MCF 10A (cell line): Measurements from ENCODE around the gene TMEM184B. TPM values are rescaled to one million over a fixed set of nuclear protein-coding genes. Genes with fewer than 3 reads are reported as not detected.

Experiments
- BruUV-seq: library from RNA; stranded (reverse); fragments of 400-500 nt; replicated peaks from 2 replicates; lab custom pipeline; 2021; lab: Mats Ljungman, UMichigan
- CTCF ChIA-PET: fragments of 300-600 bp; sonication (Branson Sonifier 250); formaldehyde crosslinking; extraction: SDS; loops from one replicate; lab custom pipeline; 2021; ENCODE audit warnings: antibody characterized with exemption, inconsistent platforms; lab: Yijun Ruan, JAX
- POLR2A ChIA-PET: fragments of 300-600, 350-650 bp; sonication (Branson Sonifier 250); formaldehyde crosslinking; extraction: SDS; loops from one replicate; lab custom pipeline; 2020; ENCODE audit warnings: antibody characterized with exemption, inconsistent platforms; lab: Yijun Ruan, JAX
- DNase-seq: peaks from one replicate; pipeline ENCODE4 v3.0.0-alpha.2; 2018; ENCODE audit not compliant: unreplicated experiment
- H3K27ac Mint-ChIP-seq: one replicate; pipeline ENCODE4 v1.8.0; 2022; ENCODE audit warnings: mild to moderate bottlenecking, low read depth, mixed read lengths; ENCODE audit not compliant: unreplicated experiment
- H3K27me3 Mint-ChIP-seq: one replicate; pipeline ENCODE4 v1.8.0; 2022; ENCODE audit warnings: mixed read lengths; ENCODE audit not compliant: insufficient read depth, unreplicated experiment
- H3K36me3 Mint-ChIP-seq: one replicate; pipeline ENCODE4 v1.8.0; 2022; ENCODE audit warnings: mild to moderate bottlenecking, moderate library complexity, mixed read lengths; ENCODE audit not compliant: insufficient read depth, unreplicated experiment
- H3K4me1 Mint-ChIP-seq: one replicate; pipeline ENCODE4 v1.8.0; 2022; ENCODE audit warnings: mixed read lengths; ENCODE audit not compliant: insufficient read depth, unreplicated experiment
- H3K4me3 Mint-ChIP-seq: one replicate; pipeline ENCODE4 v1.8.0; 2022; ENCODE audit warnings: mild to moderate bottlenecking, moderate library complexity, mixed read lengths; ENCODE audit not compliant: unreplicated experiment
- H3K9me3 Mint-ChIP-seq: one replicate; pipeline ENCODE4 v1.8.0; 2022; ENCODE audit warnings: mixed read lengths; ENCODE audit not compliant: unreplicated experiment
- CTCF ChIP-seq: fragments of 200-600 bp; IDR thresholded peaks from one replicate; pipeline ENCODE4 v1.8.0; 2022; ENCODE audit warnings: antibody characterized with exemption, mild to moderate bottlenecking; ENCODE audit not compliant: unreplicated experiment
- intact Hi-C: fragments of 100-400 bp; cut with micrococcal nuclease; formaldehyde crosslinking; loops from 2 replicates; pipeline ENCODE4 v1.14.1; 2022
- total RNA-seq: library from RNA; stranded (reverse); gene quantifications from 2 replicates; pipeline ENCODE4 v1.2.3, GENCODE V29; 2022

Gene TMEM184B
- total RNA-seq, 1 experiment from 2014 or later = 58.7 TPM

GRCh38 chr22:38310518-38311322, 37.9 kb upstream of the TMEM184B start:
- CTCF ChIA-PET = interaction anchor here (0.7 to 0.9 kb wide), 3 partner anchors 13 to 235 kb away, joined by 3 to 4 read pairs (median 3); no protein-coding TSS in a partner anchor
- peaks cover 81% of the 10 kb centered on the region for H3K4me1 Mint-ChIP-seq
- peaks cover 88% of the 10 kb centered on the region for H3K36me3 Mint-ChIP-seq
- peak overlapping the region; percentile 53 for H3K4me3 Mint-ChIP-seq
- no peak for TF ChIP-seq CTCF
- H3K9me3 Mint-ChIP-seq = no peaks in the 10 kb centered on the region
- H3K27me3 Mint-ChIP-seq = no peaks in the 10 kb centered on the region
- POLR2A ChIA-PET = interaction anchor here (0.8 to 10.0 kb wide), 6 partner anchors 7 to 109 kb away, joined by 3 to 146 read pairs (median 4); partner anchors contain the start of gene MAFF
- intact Hi-C loops = no loop called here
- no peak for DNase-seq
- peak overlapping the region; percentile 93 for H3K27ac Mint-ChIP-seq
- BruUV-seq = no TSS peak

GRCh38 chr22:38309614-38310517, 37.1 kb upstream of the TMEM184B start:
- DNase-seq = peak; percentile 85
- no TSS peak for BruUV-seq
- Mint-ChIP-seq H3K4me1 (peaks cover 86% of the 10 kb centered on the region), H3K36me3 (peaks cover 95% of the 10 kb centered on the region), H3K4me3 (peak overlapping the region; percentile 53), H3K27me3 (no peaks in the 10 kb centered on the region), H3K9me3 (no peaks in the 10 kb centered on the region), H3K27ac (peak overlapping the region; percentile 93)
- no peak for TF ChIP-seq CTCF
- ChIA-PET CTCF (interaction anchor here (0.7 to 0.9 kb wide), 2 partner anchors 48 to 235 kb away, joined by 3 read pairs; no protein-coding TSS in a partner anchor), POLR2A (interaction anchor here (1.0 to 10.0 kb wide), 3 partner anchors 8 to 91 kb away, joined by 3 to 146 read pairs (median 3); no protein-coding TSS in a partner anchor)
- intact Hi-C loops = no loop called here

- ChIA-PET CTCF (no interaction called here), POLR2A (interaction anchor here (0.6 to 10.0 kb wide), 2 partner anchors 10 to 134 kb away, joined by 3 to 146 read pairs; no protein-coding TSS in a partner anchor)
- H3K4me1 Mint-ChIP-seq = peaks cover 86% of the 10 kb centered on the region
- TF ChIP-seq CTCF = no peak
- BruUV-seq = no TSS peak
- H3K36me3 Mint-ChIP-seq = peaks cover 99% of the 10 kb centered on the region
- H3K9me3 Mint-ChIP-seq = no peaks in the 10 kb centered on the region
- peak overlapping the region; percentile 98 for H3K27ac Mint-ChIP-seq
- no peak for DNase-seq
- H3K4me3 Mint-ChIP-seq = peak overlapping the region; percentile 56
- no peaks in the 10 kb centered on the region for H3K27me3 Mint-ChIP-seq
- intact Hi-C loops = no loop called here
Measured at GRCh38 chr22:38308791-38309498, 36.1 kb upstream of the TMEM184B start.
